ENCODE measurements around the gene RCAN1.

Gene RCAN1

DNA sequence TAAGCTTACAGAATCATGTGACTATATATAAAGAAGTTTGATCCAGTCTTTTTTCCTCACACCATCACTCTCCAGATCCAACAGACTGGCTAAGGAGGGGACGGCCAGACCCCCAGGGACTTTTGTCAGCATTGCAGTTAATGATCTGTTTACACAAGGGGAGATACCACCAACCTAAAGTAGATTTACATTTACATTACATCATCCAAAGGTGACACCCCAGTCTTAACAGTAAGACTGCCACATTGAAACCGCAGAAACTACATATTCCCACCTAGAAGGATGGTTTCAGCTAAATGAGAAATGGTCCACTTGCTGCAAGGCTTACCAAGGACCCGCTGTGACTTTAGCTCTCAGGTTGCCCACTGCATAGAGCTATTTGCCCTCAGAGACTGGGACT lies 3.4 kb downstream of the RCAN1 start (continued):
- TF ChIP-seq, protein P1, sequence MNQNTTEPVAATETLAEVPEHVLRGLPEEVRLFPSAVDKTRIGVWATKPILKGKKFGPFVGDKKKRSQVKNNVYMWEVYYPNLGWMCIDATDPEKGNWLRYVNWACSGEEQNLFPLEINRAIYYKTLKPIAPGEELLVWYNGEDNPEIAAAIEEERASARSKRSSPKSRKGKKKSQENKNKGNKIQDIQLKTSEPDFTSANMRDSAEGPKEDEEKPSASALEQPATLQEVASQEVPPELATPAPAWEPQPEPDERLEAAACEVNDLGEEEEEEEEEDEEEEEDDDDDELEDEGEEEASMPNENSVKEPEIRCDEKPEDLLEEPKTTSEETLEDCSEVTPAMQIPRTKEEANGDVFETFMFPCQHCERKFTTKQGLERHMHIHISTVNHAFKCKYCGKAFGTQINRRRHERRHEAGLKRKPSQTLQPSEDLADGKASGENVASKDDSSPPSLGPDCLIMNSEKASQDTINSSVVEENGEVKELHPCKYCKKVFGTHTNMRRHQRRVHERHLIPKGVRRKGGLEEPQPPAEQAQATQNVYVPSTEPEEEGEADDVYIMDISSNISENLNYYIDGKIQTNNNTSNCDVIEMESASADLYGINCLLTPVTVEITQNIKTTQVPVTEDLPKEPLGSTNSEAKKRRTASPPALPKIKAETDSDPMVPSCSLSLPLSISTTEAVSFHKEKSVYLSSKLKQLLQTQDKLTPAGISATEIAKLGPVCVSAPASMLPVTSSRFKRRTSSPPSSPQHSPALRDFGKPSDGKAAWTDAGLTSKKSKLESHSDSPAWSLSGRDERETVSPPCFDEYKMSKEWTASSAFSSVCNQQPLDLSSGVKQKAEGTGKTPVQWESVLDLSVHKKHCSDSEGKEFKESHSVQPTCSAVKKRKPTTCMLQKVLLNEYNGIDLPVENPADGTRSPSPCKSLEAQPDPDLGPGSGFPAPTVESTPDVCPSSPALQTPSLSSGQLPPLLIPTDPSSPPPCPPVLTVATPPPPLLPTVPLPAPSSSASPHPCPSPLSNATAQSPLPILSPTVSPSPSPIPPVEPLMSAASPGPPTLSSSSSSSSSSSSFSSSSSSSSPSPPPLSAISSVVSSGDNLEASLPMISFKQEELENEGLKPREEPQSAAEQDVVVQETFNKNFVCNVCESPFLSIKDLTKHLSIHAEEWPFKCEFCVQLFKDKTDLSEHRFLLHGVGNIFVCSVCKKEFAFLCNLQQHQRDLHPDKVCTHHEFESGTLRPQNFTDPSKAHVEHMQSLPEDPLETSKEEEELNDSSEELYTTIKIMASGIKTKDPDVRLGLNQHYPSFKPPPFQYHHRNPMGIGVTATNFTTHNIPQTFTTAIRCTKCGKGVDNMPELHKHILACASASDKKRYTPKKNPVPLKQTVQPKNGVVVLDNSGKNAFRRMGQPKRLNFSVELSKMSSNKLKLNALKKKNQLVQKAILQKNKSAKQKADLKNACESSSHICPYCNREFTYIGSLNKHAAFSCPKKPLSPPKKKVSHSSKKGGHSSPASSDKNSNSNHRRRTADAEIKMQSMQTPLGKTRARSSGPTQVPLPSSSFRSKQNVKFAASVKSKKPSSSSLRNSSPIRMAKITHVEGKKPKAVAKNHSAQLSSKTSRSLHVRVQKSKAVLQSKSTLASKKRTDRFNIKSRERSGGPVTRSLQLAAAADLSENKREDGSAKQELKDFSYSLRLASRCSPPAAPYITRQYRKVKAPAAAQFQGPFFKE (tag by site-specific recombination; IDR thresholded peaks at IDR 0.05; ENCODE audit: borderline replicate concordance): no peak
- TF ChIP-seq KLF1 (tag by site-specific recombination; IDR thresholded peaks at IDR 0.05) (peak; percentile 70), ZNF521 (tag by site-specific recombination; IDR thresholded peaks at IDR 0.05) (no peak), ZNF747 (tag by site-specific recombination; IDR thresholded peaks at IDR 0.05) (no peak), GLIS1 (tag by site-specific recombination; IDR thresholded peaks at IDR 0.05) (peak; percentile 73), ZFHX2 (tag by site-specific recombination; conservative IDR thresholded peaks at IDR 0.05) (no peak), ZNF350 (tag by site-specific recombination; IDR thresholded peaks at IDR 0.05) (no peak), ZNF530 (tag by site-specific recombination; IDR thresholded peaks at IDR 0.05; ENCODE audit: low read depth) (no peak), ZNF266 (tag by site-specific recombination; IDR thresholded peaks at IDR 0.05; ENCODE audit: low read depth) (no peak), ZNF132 (tag by site-specific recombination; IDR thresholded peaks at IDR 0.05; ENCODE audit: borderline replicate concordance) (no peak), ZNF214 (tag by site-specific recombination; IDR thresholded peaks at IDR 0.05; ENCODE audit: borderline replicate concordance) (no peak), ZNF677 (tag by site-specific recombination; IDR thresholded peaks at IDR 0.05) (no peak), SALL2 (tag by site-specific recombination; IDR thresholded peaks at IDR 0.05; ENCODE audit: borderline replicate concordance) (no peak)
- TF ChIP-seq, protein P2, sequence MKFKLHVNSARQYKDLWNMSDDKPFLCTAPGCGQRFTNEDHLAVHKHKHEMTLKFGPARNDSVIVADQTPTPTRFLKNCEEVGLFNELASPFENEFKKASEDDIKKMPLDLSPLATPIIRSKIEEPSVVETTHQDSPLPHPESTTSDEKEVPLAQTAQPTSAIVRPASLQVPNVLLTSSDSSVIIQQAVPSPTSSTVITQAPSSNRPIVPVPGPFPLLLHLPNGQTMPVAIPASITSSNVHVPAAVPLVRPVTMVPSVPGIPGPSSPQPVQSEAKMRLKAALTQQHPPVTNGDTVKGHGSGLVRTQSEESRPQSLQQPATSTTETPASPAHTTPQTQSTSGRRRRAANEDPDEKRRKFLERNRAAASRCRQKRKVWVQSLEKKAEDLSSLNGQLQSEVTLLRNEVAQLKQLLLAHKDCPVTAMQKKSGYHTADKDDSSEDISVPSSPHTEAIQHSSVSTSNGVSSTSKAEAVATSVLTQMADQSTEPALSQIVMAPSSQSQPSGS (tag by site-specific recombination; IDR thresholded peaks at IDR 0.05; ENCODE audit: low read depth): peak; percentile 84
- TF ChIP-seq, protein P3, sequence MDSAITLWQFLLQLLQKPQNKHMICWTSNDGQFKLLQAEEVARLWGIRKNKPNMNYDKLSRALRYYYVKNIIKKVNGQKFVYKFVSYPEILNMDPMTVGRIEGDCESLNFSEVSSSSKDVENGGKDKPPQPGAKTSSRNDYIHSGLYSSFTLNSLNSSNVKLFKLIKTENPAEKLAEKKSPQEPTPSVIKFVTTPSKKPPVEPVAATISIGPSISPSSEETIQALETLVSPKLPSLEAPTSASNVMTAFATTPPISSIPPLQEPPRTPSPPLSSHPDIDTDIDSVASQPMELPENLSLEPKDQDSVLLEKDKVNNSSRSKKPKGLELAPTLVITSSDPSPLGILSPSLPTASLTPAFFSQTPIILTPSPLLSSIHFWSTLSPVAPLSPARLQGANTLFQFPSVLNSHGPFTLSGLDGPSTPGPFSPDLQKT (IDR thresholded peaks at IDR 0.05; ENCODE audit: borderline replicate concordance, low read depth, low read length): no peak
- TF ChIP-seq, protein P4, sequence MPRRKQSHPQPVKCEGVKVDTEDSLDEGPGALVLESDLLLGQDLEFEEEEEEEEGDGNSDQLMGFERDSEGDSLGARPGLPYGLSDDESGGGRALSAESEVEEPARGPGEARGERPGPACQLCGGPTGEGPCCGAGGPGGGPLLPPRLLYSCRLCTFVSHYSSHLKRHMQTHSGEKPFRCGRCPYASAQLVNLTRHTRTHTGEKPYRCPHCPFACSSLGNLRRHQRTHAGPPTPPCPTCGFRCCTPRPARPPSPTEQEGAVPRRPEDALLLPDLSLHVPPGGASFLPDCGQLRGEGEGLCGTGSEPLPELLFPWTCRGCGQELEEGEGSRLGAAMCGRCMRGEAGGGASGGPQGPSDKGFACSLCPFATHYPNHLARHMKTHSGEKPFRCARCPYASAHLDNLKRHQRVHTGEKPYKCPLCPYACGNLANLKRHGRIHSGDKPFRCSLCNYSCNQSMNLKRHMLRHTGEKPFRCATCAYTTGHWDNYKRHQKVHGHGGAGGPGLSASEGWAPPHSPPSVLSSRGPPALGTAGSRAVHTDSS (tag by site-specific recombination; IDR thresholded peaks at IDR 0.05): no peak
- TF ChIP-seq, protein P5, sequence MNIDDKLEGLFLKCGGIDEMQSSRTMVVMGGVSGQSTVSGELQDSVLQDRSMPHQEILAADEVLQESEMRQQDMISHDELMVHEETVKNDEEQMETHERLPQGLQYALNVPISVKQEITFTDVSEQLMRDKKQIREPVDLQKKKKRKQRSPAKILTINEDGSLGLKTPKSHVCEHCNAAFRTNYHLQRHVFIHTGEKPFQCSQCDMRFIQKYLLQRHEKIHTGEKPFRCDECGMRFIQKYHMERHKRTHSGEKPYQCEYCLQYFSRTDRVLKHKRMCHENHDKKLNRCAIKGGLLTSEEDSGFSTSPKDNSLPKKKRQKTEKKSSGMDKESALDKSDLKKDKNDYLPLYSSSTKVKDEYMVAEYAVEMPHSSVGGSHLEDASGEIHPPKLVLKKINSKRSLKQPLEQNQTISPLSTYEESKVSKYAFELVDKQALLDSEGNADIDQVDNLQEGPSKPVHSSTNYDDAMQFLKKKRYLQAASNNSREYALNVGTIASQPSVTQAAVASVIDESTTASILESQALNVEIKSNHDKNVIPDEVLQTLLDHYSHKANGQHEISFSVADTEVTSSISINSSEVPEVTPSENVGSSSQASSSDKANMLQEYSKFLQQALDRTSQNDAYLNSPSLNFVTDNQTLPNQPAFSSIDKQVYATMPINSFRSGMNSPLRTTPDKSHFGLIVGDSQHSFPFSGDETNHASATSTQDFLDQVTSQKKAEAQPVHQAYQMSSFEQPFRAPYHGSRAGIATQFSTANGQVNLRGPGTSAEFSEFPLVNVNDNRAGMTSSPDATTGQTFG (tag by site-specific recombination; IDR thresholded peaks at IDR 0.05; ENCODE audit: borderline replicate concordance): no peak
- TF ChIP-seq, protein P6, sequence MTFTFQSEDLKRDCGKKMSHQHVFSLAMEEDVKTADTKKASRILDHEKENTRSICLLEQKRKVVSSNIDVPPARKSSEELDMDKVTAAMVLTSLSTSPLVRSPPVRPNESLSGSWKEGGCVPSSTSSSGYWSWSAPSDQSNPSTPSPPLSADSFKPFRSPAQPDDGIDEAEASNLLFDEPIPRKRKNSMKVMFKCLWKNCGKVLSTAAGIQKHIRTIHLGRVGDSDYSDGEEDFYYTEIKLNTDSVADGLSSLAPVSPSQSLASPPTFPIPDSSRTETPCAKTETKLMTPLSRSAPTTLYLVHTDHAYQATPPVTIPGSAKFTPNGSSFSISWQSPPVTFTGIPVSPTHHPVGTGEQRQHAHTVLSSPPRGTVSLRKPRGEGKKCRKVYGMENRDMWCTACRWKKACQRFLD (tag by site-specific recombination; IDR thresholded peaks at IDR 0.05): no peak
- TF ChIP-seq, protein P7, sequence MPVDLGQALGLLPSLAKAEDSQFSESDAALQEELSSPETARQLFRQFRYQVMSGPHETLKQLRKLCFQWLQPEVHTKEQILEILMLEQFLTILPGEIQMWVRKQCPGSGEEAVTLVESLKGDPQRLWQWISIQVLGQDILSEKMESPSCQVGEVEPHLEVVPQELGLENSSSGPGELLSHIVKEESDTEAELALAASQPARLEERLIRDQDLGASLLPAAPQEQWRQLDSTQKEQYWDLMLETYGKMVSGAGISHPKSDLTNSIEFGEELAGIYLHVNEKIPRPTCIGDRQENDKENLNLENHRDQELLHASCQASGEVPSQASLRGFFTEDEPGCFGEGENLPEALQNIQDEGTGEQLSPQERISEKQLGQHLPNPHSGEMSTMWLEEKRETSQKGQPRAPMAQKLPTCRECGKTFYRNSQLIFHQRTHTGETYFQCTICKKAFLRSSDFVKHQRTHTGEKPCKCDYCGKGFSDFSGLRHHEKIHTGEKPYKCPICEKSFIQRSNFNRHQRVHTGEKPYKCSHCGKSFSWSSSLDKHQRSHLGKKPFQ (tag by site-specific recombination; IDR thresholded peaks at IDR 0.05): 0 out of 2 replicates have a peak, but pooled peaks have one; percentile 34
- TF ChIP-seq, protein P8, sequence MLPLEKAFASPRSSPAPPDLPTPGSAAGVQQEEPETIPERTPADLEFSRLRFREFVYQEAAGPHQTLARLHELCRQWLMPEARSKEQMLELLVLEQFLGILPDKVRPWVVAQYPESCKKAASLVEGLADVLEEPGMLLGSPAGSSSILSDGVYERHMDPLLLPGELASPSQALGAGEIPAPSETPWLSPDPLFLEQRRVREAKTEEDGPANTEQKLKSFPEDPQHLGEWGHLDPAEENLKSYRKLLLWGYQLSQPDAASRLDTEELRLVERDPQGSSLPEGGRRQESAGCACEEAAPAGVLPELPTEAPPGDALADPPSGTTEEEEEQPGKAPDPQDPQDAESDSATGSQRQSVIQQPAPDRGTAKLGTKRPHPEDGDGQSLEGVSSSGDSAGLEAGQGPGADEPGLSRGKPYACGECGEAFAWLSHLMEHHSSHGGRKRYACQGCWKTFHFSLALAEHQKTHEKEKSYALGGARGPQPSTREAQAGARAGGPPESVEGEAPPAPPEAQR (tag by site-specific recombination; IDR thresholded peaks at IDR 0.05): no peak
- TF ChIP-seq, protein P9, sequence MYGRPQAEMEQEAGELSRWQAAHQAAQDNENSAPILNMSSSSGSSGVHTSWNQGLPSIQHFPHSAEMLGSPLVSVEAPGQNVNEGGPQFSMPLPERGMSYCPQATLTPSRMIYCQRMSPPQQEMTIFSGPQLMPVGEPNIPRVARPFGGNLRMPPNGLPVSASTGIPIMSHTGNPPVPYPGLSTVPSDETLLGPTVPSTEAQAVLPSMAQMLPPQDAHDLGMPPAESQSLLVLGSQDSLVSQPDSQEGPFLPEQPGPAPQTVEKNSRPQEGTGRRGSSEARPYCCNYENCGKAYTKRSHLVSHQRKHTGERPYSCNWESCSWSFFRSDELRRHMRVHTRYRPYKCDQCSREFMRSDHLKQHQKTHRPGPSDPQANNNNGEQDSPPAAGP (tag by site-specific recombination; IDR thresholded peaks at IDR 0.05): 0 out of 2 replicates have a peak, but pooled peaks have one; percentile 77
